GM21737 (cell line): ENCODE results near the gene HNRNPD.
"Not testable (repeated sequence)": the region's sequence is repeated elsewhere in the genome, so short reads cannot be mapped to it uniquely, and the experiment has no call there.

Experiments used
- ATAC-seq: cut with Tn5 transposase; IDR thresholded peaks from one replicate; pipeline ENCODE4 v1.9.1; 2021; ENCODE audit warnings: mild to moderate bottlenecking, moderate library complexity; ENCODE audit not compliant: unreplicated experiment

The HNRNPD gene

GRCh38 chr4:82373486-82373815 lies 340 bp downstream of the HNRNPD start:
- ATAC-seq: peak; percentile 22

DNA sequence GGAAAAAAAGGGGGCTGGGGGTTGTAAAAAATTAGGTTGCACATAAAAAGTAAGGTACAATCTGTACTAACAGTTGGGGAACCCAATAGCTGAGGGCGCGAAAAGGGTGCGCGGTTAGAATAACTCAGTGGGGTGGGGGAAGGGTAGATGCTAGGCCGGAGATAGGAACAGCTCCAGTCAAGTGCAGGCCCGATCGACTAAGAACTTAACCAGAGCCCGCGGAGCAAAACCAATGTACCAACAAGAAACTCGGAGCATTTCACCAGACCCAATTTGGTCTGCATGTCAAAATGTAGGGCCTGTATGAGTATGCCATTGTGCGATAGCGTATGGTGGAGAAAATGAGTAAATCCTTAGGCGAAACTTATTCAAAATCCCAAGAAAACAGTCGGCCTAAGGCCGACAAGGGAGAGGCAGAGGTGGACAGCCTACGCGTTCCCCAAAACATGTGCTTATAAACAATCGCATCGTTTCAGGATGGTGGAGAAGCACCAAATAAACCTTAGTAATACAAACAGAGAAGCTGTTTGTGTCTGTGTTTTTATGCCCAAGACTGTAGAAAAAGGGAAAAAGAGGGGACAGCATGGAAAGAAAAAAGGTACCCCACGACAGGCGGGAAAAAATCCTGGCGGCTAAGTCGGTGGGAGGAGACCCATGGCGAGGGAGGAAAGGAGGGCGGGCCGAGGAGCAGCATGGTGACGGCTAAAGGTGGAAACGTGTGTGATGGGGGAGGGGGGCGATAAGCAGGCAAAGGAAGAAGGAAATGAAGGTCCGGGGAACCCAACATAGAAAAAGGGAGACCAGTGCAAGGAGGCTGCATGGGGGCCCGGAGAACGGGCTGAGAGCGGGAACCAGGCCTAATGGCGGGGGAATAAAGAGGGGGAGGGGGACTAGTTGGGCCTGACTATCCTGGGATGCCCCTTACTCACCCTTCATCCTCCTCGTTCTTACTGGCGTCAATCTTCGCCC lies 990 bp downstream of the HNRNPD start:
- ATAC-seq: peak; percentile 21

GRCh38 chr4:82371497-82371896 lies 2.3 kb downstream of the HNRNPD start:
- no peak for ATAC-seq

DNA sequence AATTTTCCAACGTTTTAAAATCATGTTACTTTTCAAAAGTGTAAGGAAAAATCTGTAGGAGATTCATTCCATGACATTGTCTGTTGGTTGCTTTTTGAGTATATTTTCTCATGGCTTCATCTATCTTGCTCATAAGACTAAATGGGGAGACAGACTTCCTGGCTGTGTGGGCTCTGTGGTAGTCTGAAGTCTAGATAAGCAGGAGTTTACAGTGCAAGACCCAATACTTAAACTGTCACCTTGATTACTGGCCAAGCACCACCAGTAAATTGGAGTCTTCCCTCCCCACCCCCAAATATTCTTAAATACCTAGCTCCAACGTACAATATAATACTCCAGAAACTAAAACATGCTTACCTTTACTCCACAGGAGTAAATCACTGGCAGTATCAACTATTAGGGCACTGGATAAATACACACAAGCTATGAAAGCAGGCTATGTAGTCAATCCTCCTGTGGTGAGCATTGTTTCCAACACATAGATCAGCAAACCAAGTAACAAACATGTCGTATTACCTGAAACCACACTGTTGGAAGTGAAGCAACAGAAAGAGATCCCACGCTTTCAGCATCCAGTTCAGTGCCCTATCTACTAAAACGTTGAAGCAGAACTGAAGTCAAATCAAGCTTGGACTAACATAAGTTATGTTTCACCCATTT lies 6.2 kb downstream of the HNRNPD start:
- ATAC-seq: no peak

- ATAC-seq: not testable (repeated sequence)
Observed at GRCh38 chr4:82366431-82366830, 7.4 kb downstream of the HNRNPD start.

- ATAC-seq: no peak
Observed at GRCh38 chr4:82363896-82364487, 9.8 kb downstream of the HNRNPD start.

DNA sequence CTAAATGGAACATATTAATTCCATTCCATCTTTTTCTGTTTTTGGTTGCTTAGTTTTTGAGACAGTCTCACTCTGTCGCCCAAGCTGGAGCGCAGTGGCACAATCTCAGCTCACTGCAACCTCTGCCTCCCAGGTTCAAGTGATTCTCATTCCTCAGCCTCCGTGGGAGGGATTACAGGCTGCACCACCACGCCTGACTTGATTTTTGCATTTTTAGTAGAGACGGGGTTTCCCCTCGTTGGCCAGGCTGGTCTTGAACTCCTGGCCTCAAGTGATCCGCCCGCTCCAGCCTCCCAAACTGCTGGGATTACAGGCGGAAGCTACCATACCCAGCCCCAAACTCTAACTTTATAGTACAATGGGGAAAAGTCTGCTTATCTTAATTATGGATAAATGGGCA lies 11.2 kb downstream of the HNRNPD start:
- ATAC-seq: no peak

GRCh38 chr4:82360298-82361177 lies 13.3 kb downstream of the HNRNPD start:
- no peak for ATAC-seq

GRCh38 chr4:82358847-82359246 lies 14.9 kb downstream of the HNRNPD start:
- no peak for ATAC-seq

GRCh38 chr4:82357640-82358039 lies 16.2 kb downstream of the HNRNPD start:
- ATAC-seq: no peak

DNA sequence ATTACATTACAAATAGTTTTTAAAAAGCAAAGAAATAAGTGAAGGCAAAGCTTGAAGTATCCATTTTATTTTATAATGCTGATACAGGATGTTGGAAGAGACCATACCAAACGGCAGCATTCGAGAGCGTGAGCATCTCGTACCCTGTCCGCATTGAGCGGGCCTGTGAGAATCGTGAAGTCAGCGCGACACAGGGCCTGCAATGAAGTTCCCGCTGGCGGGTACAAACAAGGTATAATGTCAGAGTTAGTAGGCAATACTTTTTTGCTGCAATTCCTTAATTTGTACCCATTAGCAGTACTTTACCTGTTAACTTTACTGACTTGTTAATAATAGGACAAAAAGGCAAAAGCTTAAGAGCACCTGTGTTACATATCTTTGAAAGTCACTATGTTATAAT lies 19.0 kb downstream of the HNRNPD start:
- no peak for ATAC-seq

DNA sequence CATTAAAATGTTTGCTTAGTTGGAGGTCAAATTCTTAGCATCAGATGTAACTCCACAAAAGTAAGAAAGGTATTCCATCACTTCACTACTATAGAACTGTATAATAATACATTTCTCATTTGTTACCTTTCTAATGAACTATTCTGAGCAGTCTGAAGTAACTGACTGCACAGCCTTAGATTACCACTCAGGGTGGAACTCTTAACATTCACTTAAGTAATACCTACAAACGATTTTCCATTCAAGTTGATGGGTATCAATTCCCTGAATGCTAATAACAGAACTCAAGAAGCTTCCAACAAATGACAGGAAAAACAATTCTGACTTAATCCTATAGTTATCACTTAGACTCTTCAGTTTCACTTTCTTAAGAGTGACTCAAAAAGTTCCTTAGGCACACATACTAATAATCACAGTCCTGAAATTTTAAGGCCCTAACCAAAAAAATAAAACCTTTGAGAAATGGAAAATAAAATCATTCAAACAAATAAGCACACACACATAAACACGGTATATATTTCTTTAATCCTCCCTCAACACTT lies 20.9 kb downstream of the HNRNPD start:
- no peak for ATAC-seq

DNA sequence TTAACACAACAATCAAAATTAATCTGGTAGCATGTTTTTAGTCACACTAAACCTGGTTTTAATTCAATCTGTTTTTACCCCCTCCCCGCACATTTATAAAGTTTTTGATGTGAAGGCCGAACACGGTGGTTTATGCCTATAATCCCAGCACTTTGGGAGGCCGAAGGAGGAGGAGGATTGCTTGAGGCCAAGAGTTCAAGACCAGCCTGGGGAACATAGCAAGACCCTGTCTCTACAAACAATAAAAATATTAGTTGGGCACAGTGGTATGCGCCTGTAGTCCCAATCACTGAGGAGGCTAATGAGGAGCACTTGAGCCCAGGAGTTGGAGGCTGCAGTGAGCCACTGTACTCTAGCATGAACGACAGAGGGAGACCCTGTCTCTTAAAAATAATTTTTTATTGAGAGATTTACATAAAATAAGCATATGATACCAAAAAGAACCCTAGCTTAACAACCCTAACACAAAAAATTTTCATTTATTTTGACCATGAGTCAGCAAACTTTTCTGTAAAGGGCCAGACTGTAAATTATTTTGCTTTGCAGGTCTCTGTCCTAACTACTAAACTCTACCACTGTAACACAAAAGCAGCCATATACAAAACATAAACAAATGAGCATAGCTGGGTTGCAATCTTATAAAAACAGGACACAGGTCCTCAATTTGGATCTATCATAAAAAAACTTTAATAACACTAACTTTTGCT lies 21.5 kb downstream of the HNRNPD start:
- ATAC-seq: no peak

DNA sequence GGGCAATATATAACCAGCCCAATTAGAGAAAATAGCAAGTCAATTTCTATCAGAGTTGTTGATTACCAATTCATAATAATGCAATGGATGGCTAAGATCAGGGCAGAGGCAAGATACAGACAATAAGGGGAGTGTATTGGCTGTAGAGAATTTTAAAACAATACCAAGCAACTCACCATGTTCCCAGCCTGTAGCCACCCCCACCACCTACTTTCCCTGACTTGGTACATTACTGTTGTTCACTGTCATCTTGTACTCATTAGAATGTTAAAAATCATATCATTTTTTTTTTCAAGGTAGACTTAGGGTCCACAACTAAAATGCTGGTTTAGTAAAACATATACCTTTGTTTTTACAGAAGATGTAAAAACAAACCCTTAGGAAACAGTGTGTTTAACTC lies 27.7 kb downstream of the HNRNPD start:
- ATAC-seq: no peak

- ATAC-seq: no peak
Observed at GRCh38 chr4:82335043-82335442, 38.7 kb downstream of the HNRNPD start.

- not testable (repeated sequence) for ATAC-seq
Observed at GRCh38 chr4:82333641-82334040, 40.1 kb downstream of the HNRNPD start.

- ATAC-seq: no peak
Observed at GRCh38 chr4:82331814-82332213, 42.0 kb downstream of the HNRNPD start.

DNA sequence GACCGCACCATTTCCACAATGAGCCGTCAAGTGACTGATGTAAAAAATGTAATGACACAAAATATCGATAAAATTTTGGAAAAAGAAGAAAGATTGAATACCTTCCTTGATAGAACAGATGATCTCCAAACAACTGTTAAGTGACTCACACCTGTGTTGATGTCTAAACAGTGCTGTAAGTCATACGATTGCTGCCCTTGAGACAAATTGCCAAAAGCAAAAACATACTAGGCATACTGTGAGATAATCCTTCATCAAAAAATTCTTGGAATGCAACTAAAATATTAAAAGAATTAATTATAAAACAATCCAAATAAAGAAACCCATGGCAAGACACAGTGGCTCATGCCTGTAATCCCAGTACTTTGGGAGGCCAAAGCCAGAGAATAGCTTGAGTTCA lies 53.4 kb downstream of the HNRNPD start:
- no peak for ATAC-seq

- not testable (repeated sequence) for ATAC-seq
Observed at GRCh38 chr4:82303063-82303462, 70.7 kb downstream of the HNRNPD start.
